IPS-18c (cell line): Measurements from ENCODE around the gene SURF1.

Experiments used
- H3K4me3 ChIP-seq: 2 replicates; pipeline ENCODE4 v1.7.0; 2013; ENCODE audit warnings: low read depth, mild to moderate bottlenecking, low read length, moderate library complexity; ENCODE audit not compliant: insufficient read depth
- H3K9me3 ChIP-seq: one replicate; pipeline ENCODE4 v1.6.1; 2013; ENCODE audit warnings: mild to moderate bottlenecking, low read length, moderate library complexity; ENCODE audit not compliant: control insufficient read depth, insufficient read depth

SURF1 gene

GRCh38 chr9:133371261-133371711, 15.0 kb upstream of the SURF1 start:
- Histone ChIP-seq H3K4me3 (no peak overlapping the region), H3K9me3 (no peaks in the 10 kb centered on the region)

- no peak overlapping the region for H3K4me3 ChIP-seq
- H3K9me3 ChIP-seq: no peaks in the 10 kb centered on the region
These were observed 14.4 kb upstream of the SURF1 start for GRCh38 chr9:133370685-133371084.

DNA sequence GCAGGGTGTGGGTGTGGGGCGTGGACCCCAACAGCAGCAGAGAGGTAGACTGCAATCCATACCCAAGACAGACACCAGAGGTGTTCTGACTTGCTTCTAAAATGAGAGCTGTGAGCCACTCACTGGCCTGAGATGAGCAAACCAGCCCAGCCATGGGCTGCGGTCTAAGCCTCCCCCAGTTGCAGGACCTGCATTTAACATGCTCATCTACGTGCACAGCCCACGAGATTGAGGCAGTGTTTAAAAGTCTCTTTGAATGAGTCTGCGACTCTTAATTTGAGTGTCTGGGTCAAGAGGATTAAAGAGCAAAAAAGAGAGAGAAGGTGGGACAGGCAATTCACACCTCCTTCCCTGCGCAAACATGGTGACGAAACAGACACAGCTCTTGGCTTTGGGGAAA, 13.6 kb upstream of the SURF1 start:
- Histone ChIP-seq H3K9me3 (no peaks in the 10 kb centered on the region), H3K4me3 (no peak overlapping the region)

- H3K4me3 ChIP-seq: no peak overlapping the region
- H3K9me3 ChIP-seq: no peaks in the 10 kb centered on the region
These were observed 13.1 kb upstream of the SURF1 start for GRCh38 chr9:133369422-133369821.

DNA sequence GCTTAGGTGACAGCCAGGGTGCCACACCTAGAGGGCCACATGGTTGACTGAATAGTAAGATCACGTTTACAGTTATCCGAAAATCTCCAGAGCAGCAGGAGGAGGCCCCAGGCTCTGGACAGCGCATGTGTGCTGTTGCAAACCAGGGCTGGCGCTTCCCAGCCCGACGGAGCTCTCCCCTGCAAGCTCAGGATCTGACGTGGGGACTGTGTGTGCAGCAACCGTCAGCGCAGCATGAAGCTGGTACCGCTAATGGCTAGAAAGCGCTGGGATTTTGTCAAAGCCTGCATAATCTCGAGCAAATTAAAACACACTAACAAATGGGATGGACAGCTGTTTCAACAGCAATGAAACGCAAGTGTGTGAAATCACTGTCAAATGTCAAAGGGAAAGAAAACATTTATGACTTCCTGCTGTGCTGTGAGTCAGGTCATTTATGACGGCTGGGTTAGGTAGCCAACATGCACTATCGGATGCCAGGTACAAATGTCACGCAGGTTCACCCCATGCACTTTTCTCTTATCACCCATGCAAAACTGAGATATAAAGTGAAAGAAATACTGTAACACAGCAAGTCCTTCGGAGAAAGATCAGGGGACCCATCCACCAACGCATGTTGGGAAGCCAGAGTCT, 12.1 kb upstream of the SURF1 start:
- Histone ChIP-seq H3K9me3 (no peaks in the 10 kb centered on the region), H3K4me3 (no peak overlapping the region)

DNA sequence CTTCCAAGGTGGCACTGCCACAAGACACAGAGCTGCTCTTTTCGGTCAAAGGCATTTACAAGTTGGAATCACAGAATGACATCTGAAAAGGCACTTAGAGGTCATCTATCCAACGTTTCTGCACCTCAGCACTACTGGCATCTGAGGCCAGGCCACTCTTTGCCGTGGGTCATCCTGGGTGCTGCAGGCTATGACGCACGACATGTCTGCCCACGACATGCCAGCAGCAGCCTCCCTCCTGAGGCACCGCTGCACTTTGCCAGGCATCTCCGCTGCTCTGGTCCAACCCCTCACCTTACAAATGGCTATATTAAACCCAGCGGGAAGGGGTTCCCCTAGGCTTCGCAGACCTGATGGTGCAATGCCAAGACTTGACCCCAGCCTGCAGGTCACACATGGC, 11.5 kb upstream of the SURF1 start:
- no peak overlapping the region for H3K4me3 ChIP-seq
- H3K9me3 ChIP-seq: no peaks in the 10 kb centered on the region

DNA sequence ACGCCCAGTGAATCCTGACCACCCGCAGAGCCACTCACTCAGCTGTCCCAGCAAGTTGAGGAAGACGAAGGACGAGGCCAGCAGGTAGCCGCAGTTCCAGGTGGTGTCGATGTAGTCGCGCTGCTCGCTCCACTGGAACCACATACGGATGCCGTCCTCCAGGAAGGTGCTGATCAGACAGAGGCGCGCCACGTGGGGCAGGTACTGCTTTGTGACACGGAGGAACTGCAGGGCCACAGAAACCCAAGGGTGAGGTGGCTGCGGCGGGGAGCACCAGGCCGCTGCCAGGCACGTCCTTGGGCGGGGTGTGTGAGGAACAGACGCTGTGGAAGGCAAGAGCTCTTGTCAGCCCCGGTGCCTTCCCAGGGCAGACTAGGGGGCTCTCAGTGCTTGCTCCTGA, 10.9 kb upstream of the SURF1 start:
- no peaks in the 10 kb centered on the region for H3K9me3 ChIP-seq
- H3K4me3 ChIP-seq: no peak overlapping the region

DNA sequence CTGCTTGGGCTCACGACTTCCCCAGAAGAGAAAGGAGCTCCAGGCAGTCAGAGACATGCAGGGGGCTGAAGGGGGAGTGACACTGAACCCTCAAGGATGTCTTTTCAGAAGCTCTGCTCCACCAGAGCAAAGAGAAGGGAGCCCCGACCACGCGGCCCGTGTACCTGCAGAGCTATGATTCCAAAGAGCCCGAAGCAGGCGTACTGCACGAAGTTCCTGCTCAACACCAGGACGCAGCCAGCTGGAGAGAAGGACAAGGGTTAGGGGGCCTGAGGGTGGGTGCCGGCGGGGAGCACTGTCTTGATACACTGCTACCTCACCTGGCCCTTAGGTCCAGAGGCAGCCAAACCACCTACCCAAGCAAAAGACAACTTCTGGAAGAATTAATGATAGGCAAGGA, 10.1 kb upstream of the SURF1 start:
- no peak overlapping the region for H3K4me3 ChIP-seq

GRCh38 chr9:133362359-133363044, 6.2 kb upstream of the SURF1 start:
- Histone ChIP-seq H3K9me3 (peaks cover 2% of the 10 kb centered on the region), H3K4me3 (no peak overlapping the region)

More for the DNA sequence above, 10.1 kb upstream of the SURF1 start:
- H3K9me3 ChIP-seq: no peaks in the 10 kb centered on the region

DNA sequence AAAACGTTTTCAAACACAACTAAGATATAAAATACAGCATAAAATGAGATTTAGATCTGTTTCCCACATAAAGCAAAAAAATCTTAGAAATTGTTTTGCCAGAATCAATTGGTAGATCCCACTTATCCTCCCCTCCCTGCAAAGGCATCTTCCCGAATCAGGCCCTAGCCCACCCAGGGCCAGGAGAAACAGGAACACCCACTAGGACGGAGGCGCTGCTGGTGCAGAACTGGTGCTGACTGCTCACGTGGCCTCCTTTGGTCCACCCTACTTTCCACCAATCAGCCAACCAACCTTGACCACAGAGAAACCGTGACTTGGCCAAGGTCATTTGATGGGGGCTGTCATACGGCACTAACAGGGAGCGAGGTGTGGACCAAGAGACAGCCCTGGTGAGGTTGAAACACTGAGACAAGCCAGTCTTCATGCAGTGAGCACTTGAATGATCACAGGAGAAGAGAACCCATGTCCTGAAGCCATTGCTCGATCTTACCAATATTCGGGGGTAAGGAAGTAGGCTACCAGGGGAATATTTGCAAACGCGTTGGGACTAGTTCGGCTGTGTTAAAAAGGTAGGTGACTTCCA, 5.3 kb upstream of the SURF1 start:
- peaks cover 2% of the 10 kb centered on the region for H3K9me3 ChIP-seq
- H3K4me3 ChIP-seq: no peak overlapping the region

DNA sequence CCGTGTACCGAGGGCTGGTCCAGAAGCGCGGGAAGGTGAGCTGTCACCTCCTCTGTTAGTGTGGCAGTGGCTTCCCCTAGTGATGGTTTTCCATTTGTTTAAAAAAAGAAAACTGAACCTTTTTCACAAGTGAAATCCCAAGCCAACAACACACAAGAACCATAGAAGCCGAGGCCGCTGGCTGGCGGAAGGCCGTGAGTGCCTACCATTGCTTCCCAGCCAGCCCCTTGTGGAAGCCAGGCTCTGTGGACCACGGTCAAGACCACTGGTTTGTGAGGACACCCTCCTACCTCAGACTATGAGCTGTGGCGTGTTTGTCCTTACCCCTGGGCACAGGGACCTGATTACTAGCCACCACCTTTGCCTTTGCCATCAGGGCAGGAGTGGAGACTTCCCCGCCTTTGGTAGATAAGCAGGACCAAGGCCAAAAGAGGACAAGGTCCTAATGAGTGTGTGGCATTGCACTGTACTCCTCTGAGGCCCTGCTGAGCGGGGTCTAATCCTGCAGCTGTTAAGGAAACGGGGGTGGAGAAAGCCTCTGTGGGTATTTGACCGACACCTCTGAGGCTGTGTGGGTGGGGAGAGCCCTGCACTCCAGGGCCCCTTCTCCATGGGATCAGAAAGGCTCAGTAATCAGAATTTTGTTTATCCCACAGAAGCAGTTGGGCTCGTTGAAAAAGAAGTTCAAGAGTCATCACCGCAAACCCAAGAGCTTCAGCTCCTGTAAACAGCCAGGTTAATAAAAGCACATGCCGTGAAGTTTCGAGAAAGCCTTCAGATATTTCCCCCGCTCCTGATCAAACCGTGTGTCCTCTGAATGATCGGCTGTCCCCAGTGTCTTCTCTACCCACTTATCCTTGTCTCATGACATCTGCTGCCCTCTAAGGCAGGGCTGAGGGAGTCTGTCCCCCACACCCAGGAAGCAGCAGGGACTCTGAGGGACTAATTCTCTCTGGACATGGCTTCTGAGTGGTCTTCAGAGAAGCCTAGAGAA, 4.4 kb upstream of the SURF1 start:
- Histone ChIP-seq H3K9me3 (peaks cover 2% of the 10 kb centered on the region), H3K4me3 (no peak overlapping the region)

GRCh38 chr9:133359399-133360175, 3.3 kb upstream of the SURF1 start:
- H3K4me3 ChIP-seq: no peak overlapping the region
- peaks cover 2% of the 10 kb centered on the region for H3K9me3 ChIP-seq

GRCh38 chr9:133357656-133358055, 1.4 kb upstream of the SURF1 start:
- Histone ChIP-seq H3K4me3 (peak overlapping the region; percentile 80; the same call in 1 of the 2 replicates), H3K9me3 (peaks cover 2% of the 10 kb centered on the region)

DNA sequence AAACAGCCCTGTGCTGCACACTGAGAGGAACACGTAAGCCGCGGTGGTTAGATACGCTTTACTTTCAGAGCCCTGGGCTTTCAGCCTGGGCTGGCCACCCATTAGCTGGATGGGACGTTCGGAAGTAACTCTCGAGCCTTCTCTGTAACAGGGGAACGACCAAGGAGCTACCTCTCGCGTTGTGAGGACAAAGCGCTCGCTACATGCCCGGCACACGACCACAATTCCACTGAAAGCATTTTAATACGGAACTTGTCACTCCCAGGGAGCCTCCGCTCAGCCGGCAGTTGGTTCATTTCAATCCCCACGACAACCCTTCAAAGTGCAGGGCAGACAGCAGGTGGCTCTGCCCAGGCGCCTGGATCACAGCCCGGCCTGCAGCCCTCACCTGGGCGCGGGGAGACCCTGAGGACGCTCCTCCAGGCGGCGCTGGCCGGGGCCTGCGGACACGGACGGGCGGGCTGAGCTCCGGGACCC, 368 bp downstream of the SURF1 start:
- Histone ChIP-seq H3K9me3 (peaks cover 2% of the 10 kb centered on the region), H3K4me3 (peak overlapping the region; percentile 80)

DNA sequence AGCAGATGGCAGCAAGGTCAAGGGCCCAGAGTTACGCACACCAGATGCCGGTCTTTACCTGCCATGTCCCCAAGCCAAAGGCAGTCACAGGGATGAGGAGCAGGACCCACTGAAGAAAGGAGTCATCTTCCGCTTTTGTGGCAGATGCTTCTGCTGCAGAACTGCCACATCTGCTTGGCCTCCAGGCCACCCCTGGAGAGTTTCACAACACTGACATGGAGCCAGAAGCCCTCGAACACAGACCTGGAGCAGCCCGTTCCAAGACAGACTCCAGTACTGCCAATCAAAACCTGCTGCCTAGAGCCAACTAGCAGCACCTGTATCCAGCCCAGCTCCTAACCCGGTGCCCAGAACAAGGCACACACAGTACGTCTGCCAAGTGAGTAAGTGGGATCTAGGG, 1.5 kb downstream of the SURF1 start:
- Histone ChIP-seq H3K9me3 (no peaks in the 10 kb centered on the region), H3K4me3 (no peak overlapping the region)

DNA sequence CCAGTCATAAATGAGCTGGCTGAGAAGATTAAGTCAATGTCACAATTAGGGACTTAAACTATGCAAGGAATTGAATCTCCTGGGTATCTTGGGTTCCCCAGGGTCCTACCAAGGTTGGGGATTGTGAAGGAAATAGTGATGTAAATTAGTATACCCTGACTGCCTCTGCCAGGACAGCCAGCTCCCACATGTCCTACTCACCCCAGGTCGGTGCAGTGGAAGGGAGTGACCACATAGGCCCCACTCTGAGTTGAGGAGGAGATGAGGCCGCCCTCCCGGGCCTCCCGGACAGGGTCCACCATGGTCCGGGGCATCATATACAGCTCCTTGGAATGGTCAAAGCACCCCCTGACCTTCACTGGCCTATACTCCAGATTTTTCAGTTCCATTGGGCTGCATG, 2.7 kb downstream of the SURF1 start:
- Histone ChIP-seq H3K9me3 (peaks cover under 1% of the 10 kb centered on the region), H3K4me3 (no peak overlapping the region)
